Retinal pigment epithelial cell (primary cell): ENCODE data around the gene BRD3OS.
A peak's percentile ranks its signal among the peaks of the same experiment; 100 is the strongest.

Experiments used
- DNase-seq: peaks from one replicate; pipeline ENCODE4 v3.0.0-alpha.2; 2010; ENCODE audit warnings: low read depth
- H3K4me3 ChIP-seq: 2 replicates; pipeline ENCODE4 v1.5.1; 2011; ENCODE audit warnings: mild to moderate bottlenecking, low read length, control low read depth, moderate library complexity
- CTCF ChIP-seq: conservative IDR thresholded peaks from 2 replicates; pipeline ENCODE4 v1.5.1; 2011; ENCODE audit warnings: low read depth, low read length, control low read depth, inconsistent platforms

BRD3OS gene

DNA sequence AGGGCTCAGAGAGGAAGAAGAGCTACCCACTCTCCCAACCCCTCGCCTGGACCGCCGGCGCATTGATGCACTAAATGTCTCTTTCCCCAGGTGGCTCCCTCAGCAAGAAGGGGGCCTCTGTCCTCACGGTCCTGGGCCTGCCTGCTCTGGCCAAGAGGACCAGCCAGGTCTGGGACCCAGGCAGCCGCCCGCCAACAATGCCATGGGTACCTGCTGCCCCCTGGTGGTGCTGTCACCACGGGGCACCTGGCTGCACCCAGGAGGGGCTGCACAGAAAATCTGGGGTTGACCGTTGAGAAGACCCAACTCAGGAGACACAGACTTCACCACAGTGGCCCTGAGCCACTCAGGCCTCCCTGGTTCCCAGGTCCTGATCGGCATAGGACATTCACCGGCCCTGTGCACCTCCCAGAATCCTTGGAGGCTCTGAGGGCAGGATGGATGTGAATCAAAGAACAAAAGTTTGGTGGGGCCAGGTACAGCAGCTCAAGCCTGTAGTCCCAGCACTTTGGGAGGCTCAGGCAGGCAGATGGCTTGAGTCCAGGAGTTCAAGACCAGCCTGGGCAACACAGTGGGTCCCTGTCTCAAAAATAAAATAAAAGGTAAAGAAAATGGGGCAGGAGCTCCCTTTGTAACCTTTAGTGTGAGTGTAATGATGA, 30.8 kb upstream of the BRD3OS start:
- no peak overlapping the region for H3K4me3 ChIP-seq
- no peak for DNase-seq
- TF ChIP-seq CTCF, result peak; percentile 99

DNA sequence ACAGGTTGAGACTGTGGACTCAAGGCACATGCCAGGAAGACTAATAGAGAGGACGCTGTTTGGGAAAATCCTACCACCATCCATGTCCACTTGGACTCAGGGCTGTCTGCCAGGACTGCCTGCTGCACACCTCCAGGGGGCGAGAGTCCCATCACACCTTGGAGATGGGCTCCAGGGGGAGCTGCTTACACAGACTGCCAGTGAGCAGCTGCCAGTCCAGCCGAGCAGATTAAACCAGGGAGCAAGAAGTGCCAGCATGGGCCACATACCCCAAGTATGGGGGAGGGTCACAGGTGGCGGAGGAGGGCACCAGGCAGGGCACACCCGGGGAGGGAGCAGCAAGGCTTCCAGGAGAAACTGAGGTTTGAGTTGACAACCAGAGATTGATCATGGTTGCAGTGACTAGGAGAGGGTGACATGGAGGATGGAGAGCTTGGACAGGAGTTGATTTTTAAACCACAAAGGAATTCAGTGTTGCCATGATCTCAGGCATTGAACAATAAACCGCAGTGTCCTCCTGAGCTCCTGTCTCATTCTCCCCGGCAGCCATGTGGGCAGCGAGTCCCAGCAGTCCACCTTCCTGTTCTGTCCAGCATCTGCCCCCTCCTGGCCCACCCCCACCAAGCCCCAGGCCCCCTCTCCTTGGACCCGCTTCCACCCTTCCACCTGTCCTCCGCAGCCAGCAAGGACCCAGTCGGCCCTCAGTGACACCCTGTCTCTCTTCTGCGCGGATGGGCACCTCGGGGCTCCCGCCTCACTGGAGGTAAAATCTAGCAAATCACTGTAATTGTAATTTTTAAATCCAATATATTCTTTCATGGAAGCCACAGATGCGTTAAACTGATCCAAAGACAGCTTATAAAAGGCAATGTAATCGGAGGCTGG, 30.0 kb upstream of the BRD3OS start:
- DNase-seq, result no peak
- H3K4me3 ChIP-seq, result no peak overlapping the region
- peak; percentile 37 for TF ChIP-seq CTCF

DNA sequence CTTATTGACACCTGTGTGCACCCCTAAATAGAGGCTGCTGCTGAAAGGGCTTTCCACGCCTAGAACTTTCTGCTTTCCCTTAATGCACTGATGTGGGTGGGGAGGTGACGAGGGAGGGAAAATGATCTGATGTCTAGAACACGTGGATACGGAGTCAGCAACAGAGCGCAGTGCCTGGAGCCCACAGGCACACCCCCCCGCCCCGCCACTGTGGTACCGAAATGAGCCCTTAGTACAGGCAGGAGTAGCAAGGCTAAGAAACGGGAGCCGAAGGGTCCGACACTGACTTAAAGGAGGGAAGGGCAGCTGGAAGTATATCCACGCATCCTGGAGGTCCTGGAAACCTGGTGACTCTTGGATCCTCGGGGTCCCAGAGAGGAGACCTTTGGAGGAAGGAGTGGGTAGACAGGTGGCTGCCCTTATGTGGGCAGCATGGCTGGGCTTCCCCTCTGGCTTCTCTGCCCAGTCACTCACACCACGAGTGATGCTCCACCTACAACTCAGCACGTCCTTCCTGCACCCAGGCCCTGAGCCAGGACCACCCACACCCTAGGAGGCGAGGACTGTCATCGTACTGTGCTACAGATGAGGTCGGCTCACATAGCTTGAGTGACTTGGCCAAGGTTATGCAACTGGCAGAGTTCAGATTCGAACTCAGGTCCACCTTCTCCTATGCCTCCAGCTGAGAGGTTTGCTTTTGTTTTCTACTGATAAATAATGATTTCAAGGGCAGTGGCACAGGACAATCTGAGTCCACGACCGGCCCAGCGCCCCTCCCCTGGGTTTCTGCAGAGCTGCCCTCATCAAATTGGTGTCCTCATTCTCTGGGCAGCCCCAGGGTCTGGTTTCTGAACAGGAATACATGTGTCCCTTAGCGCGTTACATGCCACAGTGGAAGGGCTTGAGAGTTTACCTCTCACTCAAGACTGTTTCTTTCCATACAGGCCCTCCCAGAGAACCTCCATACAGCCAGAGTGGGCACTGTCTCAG, 28.5 kb upstream of the BRD3OS start:
- no peak for DNase-seq

DNA sequence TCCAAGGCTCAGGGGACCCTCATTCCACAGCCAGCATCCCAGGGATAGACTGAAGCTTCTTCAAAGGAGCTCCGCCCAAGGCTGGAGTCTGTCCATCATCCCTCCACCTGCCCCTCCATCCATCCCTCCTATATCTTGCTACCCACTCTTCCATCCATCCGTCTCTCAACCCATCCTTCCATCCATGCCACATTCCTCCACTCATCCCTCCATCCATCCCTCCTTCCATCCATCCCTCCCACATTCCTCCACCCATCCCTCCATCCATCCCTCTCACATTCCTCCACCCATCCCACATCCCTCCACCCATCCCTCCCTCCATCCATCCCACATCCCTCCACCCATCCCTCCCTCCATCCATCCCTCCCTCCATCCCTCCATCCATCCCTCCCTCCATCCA, 27.7 kb upstream of the BRD3OS start:
- no peak for DNase-seq
- TF ChIP-seq CTCF, result no peak
- H3K4me3 ChIP-seq, result no peak overlapping the region

More for the DNA sequence above, 28.5 kb upstream of the BRD3OS start:
- H3K4me3 ChIP-seq, result no peak overlapping the region
- TF ChIP-seq CTCF, result peak; percentile 17

GRCh38 chr9:133998915-133999595, 26.2 kb upstream of the BRD3OS start:
- no peak overlapping the region for H3K4me3 ChIP-seq
- TF ChIP-seq CTCF, result no peak
- no peak for DNase-seq

- no peak for TF ChIP-seq CTCF
- DNase-seq, result no peak
- H3K4me3 ChIP-seq, result no peak overlapping the region
Measured at GRCh38 chr9:133999851-134000265, 25.4 kb upstream of the BRD3OS start.
